GM12878 (cell line): ENCODE results near the gene DNAH17. TPM values are rescaled to one million over a fixed set of nuclear protein-coding genes. Genes with fewer than 3 reads are reported as not detected.

Source experiments
- ATAC-seq: fragments of 200-7000 bp; cut with Tn5 transposase; 3 replicates; pipeline ENCODE4 v1.9.1; 2020; ENCODE audit warnings: mild to moderate bottlenecking, moderate library complexity
- BruUV-seq: library from RNA; stranded (reverse); fragments of 400-500 nt; replicated peaks from 2 replicates; lab custom pipeline; 2021; lab: Mats Ljungman, UMichigan
- CTCF ChIA-PET: fragments of 300-600 bp; sonication (Branson Sonifier 250); formaldehyde crosslinking; extraction: SDS; loops from one replicate; lab custom pipeline; 2021; ENCODE audit warnings: inconsistent platforms; lab: Yijun Ruan, JAX
- POLR2A ChIA-PET: fragments of 350-600 bp; formaldehyde crosslinking; extraction: SDS; loops from one replicate; lab custom pipeline; 2021; ENCODE audit warnings: inconsistent platforms; lab: Charles Lee
- RAD21 ChIA-PET: fragments of 300-600 bp; sonication (Branson Sonifier 250); formaldehyde crosslinking; loops from one replicate; lab custom pipeline; 2023; ENCODE audit warnings: antibody characterized with exemption; ENCODE audit not compliant: unreplicated experiment; lab: Charles Lee
- SMC1A ChIA-PET: fragments of 300-600 bp; sonication (Branson Sonifier 250); formaldehyde crosslinking; loops from one replicate; lab custom pipeline; 2023; ENCODE audit not compliant: unreplicated experiment, uncharacterized antibody; lab: Charles Lee
- DNase-seq: peaks from one replicate; pipeline ENCODE4 v3.0.0-alpha.2; 2011; ENCODE audit warnings: low read depth, low spot score
- FAIRE-seq: peaks from 3 replicates; lab custom pipeline; 2011; peaks lifted over from hg19 to GRCh38; lab: Jason Lieb, UNC
- H2AFZ ChIP-seq: 2 replicates; pipeline ENCODE4 v1.6.0; 2011; ENCODE audit warnings: low read depth, low read length, control low read depth; ENCODE audit not compliant: control insufficient read depth
- H3K27ac ChIP-seq: 2 replicates; pipeline ENCODE4 v1.5.1; 2011; ENCODE audit warnings: control low read depth; ENCODE audit not compliant: control insufficient read depth, insufficient read depth
- H3K27me3 ChIP-seq, 2 experiments: replicated peaks in 1 of 2; 2 replicates each; pipeline versions ENCODE4 v1.6.0 to v1.6.1; 2011; ENCODE audit warnings: low read length in 1 of 2; ENCODE audit not compliant: control insufficient read depth in 2 of 2, insufficient read depth in 2 of 2
- H3K36me3 ChIP-seq, 2 experiments: 2 replicates each; pipeline ENCODE4 v1.5.1; 2011; ENCODE audit warnings: low read length in 1 of 2; ENCODE audit not compliant: control insufficient read depth in 2 of 2, insufficient read depth in 2 of 2
- H3K4me1 ChIP-seq: 2 replicates; pipeline ENCODE4 v1.6.1; 2011; ENCODE audit warnings: mild to moderate bottlenecking, low read length, moderate library complexity, mixed read lengths; ENCODE audit not compliant: control insufficient read depth, insufficient read depth
- H3K4me2 ChIP-seq: 2 replicates; pipeline ENCODE4 v1.6.0; 2011; ENCODE audit warnings: control low read depth; ENCODE audit not compliant: control insufficient read depth, insufficient read depth
- H3K4me3 ChIP-seq: fragments of 200-600 bp; sonication (generic); 2 replicates; pipeline ENCODE4 v1.5.1; 2016
- H3K79me2 ChIP-seq: 2 replicates; pipeline ENCODE4 v1.6.0; 2011; ENCODE audit warnings: low read length; ENCODE audit not compliant: control insufficient read depth, insufficient read depth
- H3K9ac ChIP-seq: 2 replicates; pipeline ENCODE4 v1.8.0; 2011; ENCODE audit warnings: low read length, control low read depth, mixed read lengths; ENCODE audit not compliant: control insufficient read depth, insufficient read depth
- H3K9me3 ChIP-seq: replicated peaks from 3 replicates; pipeline ENCODE4 v1.5.1; 2011; ENCODE audit warnings: mild to moderate bottlenecking, low read length; ENCODE audit not compliant: control insufficient read depth, insufficient read depth
- H4K20me1 ChIP-seq: 2 replicates; pipeline ENCODE4 v1.6.0; 2011; ENCODE audit not compliant: control insufficient read depth, insufficient read depth
- CEBPB ChIP-seq, 2 experiments: fragments of 150-350 bp in 1 of 2; IDR thresholded peaks; 2 replicates each; pipeline ENCODE4 v1.6.1; 2012 to 2014; ENCODE audit warnings: low read depth in 2 of 2, low read length in 2 of 2, borderline replicate concordance in 1 of 2, inconsistent platforms in 1 of 2
- CREB1 ChIP-seq: IDR thresholded peaks from 2 replicates; pipeline ENCODE4 v1.6.1; 2012; ENCODE audit warnings: low read depth, mild to moderate bottlenecking, inconsistent platforms
- E4F1 ChIP-seq: fragments of 450-650 bp; IDR thresholded peaks from 2 replicates; pipeline ENCODE4 v1.6.1; 2018; ENCODE audit warnings: borderline replicate concordance, mild to moderate bottlenecking; ENCODE audit not compliant: partially characterized antibody
- EP300 ChIP-seq, 2 experiments: fragments of 150-350 bp in 1 of 2; IDR thresholded peaks; 2 replicates each; pipeline ENCODE4 v1.6.1; 2011 to 2012; ENCODE audit warnings: low read depth in 2 of 2, low read length in 2 of 2, borderline replicate concordance in 1 of 2, improper control_type of control experiment in 1 of 2, inconsistent platforms in 1 of 2; ENCODE audit not compliant: control insufficient read depth in 1 of 2
- MEF2B ChIP-seq: fragments of 450-650 bp; IDR thresholded peaks from 2 replicates; pipeline ENCODE4 v1.6.1; 2018; ENCODE audit warnings: mild to moderate bottlenecking, moderate library complexity; ENCODE audit not compliant: partially characterized antibody, poor library complexity, severe bottlenecking
- MXI1 ChIP-seq: fragments of 150-350 bp; IDR thresholded peaks from 2 replicates; pipeline ENCODE4 v1.6.1; 2011; ENCODE audit warnings: low read depth, mild to moderate bottlenecking, inconsistent platforms, low read length, improper control_type of control experiment
- NR2F1 ChIP-seq: fragments of 450-650 bp; conservative IDR thresholded peaks from 2 replicates; pipeline ENCODE4 v1.6.1; 2017; ENCODE audit warnings: mild to moderate bottlenecking
- PML ChIP-seq: IDR thresholded peaks from 2 replicates; pipeline ENCODE4 v1.6.1; 2012; ENCODE audit warnings: low read length, inconsistent platforms
- POLR2AphosphoS5 ChIP-seq: IDR thresholded peaks from 2 replicates; pipeline ENCODE4 v1.6.1; 2011; ENCODE audit warnings: mild to moderate bottlenecking, low read length, inconsistent platforms
- RCOR1 ChIP-seq: conservative IDR thresholded peaks from 2 replicates; pipeline ENCODE4 v1.6.1; 2012; ENCODE audit warnings: low read depth, low read length, improper control_type of control experiment
- SIX5 ChIP-seq: IDR thresholded peaks from 2 replicates; pipeline ENCODE4 v1.6.1; 2011; ENCODE audit warnings: mild to moderate bottlenecking, low read depth, low read length, moderate library complexity; ENCODE audit not compliant: severe bottlenecking
- SKIL ChIP-seq: fragments of 450-650 bp; IDR thresholded peaks from 2 replicates; pipeline ENCODE4 v1.6.1; 2017; ENCODE audit warnings: mild to moderate bottlenecking, low read depth, inconsistent platforms; ENCODE audit not compliant: poor library complexity, severe bottlenecking
- STAT1 ChIP-seq: fragments of 450-650 bp; conservative IDR thresholded peaks from 2 replicates; pipeline ENCODE4 v1.6.1; 2014; ENCODE audit warnings: antibody characterized with exemption, mild to moderate bottlenecking
- ZNF687 ChIP-seq: fragments of 450-650 bp; IDR thresholded peaks from 2 replicates; pipeline ENCODE4 v1.6.1; 2017; ENCODE audit warnings: mild to moderate bottlenecking, moderate library complexity
- WGBS: methylation state at CpG from one replicate; pipeline ENCODE4 v1.1.6; 2016; ENCODE audit warnings: low lambda C conversion rate; ENCODE audit not compliant: insufficient replicate concordance, insufficient coverage; ENCODE audit errors: missing lambda C conversion rate; 5-methylcytosine and 5-hydroxymethylcytosine counted together
- in situ Hi-C: fragments of 300-500 bp; cut with MboI; formaldehyde crosslinking; loops from 9 replicates; pipeline ENCODE4 v1.14.3; 2018; ENCODE audit warnings: mixed read lengths
- intact Hi-C: fragments of 100-400 bp; cut with micrococcal nuclease; formaldehyde crosslinking; loops from one replicate; pipeline ENCODE4 v1.14.2; 2022; ENCODE audit not compliant: unreplicated experiment
- polyA plus RNA-seq, 11 experiments: library from polyadenylated mRNA; depleted of rRNA in 4 of 11; unstranded in 6 of 11; stranded (reverse) in 5 of 11; fragments of >200 nt; fragmentation: Nextera tagmentation in 4 of 11; fragmentation: Illumina TruSeq in 1 of 11; extraction: Ambion mirVana in 4 of 11; extraction: Trizol in 1 of 11; gene quantifications; 1 replicate in 1 of 11; 2 replicates in 10 of 11; pipeline versions ENCODE4 v1.2.1 to v1.2.3, GENCODE V29; 2011 to 2016; ENCODE audit warnings: inconsistent platforms in 2 of 11, missing spikeins in 2 of 11, low read depth in 1 of 11
- total RNA-seq, 4 experiments: library from RNA; depleted of rRNA in 3 of 4; stranded (reverse); fragments of >200 nt in 3 of 4; fragmentation: Illumina TruSeq in 1 of 4; extraction: Trizol in 1 of 4; gene quantifications; 2 replicates each; pipeline versions ENCODE4 v1.2.1 to v1.2.3, GENCODE V29; 2013 to 2021

The DNAH17 gene
- total and polyA plus RNA-seq, 10 of the 15 experiments (the other 5 are each of a cell fraction or from before 2014, with no cell fraction given): 0.16 to 2.9 (median 0.56) TPM

GRCh38 chr17:78442648-78443218 lies 134.5 kb downstream of the DNAH17 start:
- ChIA-PET CTCF (no interaction called here), SMC1A (no interaction called here), POLR2A (no interaction called here), RAD21 (no interaction called here)
- no peaks in the 10 kb centered on the region for H3K79me2 ChIP-seq
- H3K36me3 ChIP-seq: no peaks in the 10 kb centered on the region
- no peak overlapping the region for H3K4me3 ChIP-seq
- no peak for DNase-seq
- intact Hi-C loops: no loop called here
- no peak for FAIRE-seq
- H3K4me1 ChIP-seq: no peaks in the 10 kb centered on the region
- no peak overlapping the region for H3K9ac ChIP-seq
- 32% methylated on average over 19 of the region's 19 CpGs for WGBS
- H3K27ac ChIP-seq: no peak overlapping the region
- ATAC-seq: no peak
- no peak overlapping the region for H2AFZ ChIP-seq
- no peaks in the 10 kb centered on the region for H4K20me1 ChIP-seq
- no peaks in the 10 kb centered on the region for H3K27me3 ChIP-seq
- no peak overlapping the region for H3K4me2 ChIP-seq
- in situ Hi-C loops: no loop called here
- no peaks in the 10 kb centered on the region for H3K9me3 ChIP-seq
- no TSS peak for BruUV-seq
- TF ChIP-seq SIX5 (no peak), POLR2AphosphoS5 (no peak), STAT1 (no peak), EP300 (IDR thresholded peaks at IDR 0.05; ENCODE audit: borderline replicate concordance in 1 of 2, control insufficient read depth in 1 of 2, low read depth in 2 of 2, low read length in 2 of 2) (no peak), RCOR1 (no peak), NR2F1 (no peak), CREB1 (no peak), ZNF687 (no peak), CEBPB (IDR thresholded peaks at IDR 0.05; ENCODE audit: borderline replicate concordance in 1 of 2, low read depth in 2 of 2, low read length in 2 of 2) (no peak), PML (no peak), MEF2B (no peak), SKIL (no peak), MXI1 (no peak), E4F1 (no peak)
